HUES6 (cell line): Measurements from ENCODE around the gene LKAAEAR1.

ENCODE experiments used
- H3K27ac ChIP-seq: 2 replicates; pipeline ENCODE4 v1.7.0; 2013; ENCODE audit warnings: low read depth, mild to moderate bottlenecking, low read length, inconsistent platforms
- H3K27me3 ChIP-seq: 2 replicates; pipeline ENCODE4 v1.6.1; 2013; ENCODE audit warnings: low read length; ENCODE audit not compliant: control insufficient read depth, insufficient read depth
- H3K36me3 ChIP-seq: 2 replicates; pipeline ENCODE4 v1.6.1; 2013; ENCODE audit warnings: low read length; ENCODE audit not compliant: control insufficient read depth, insufficient read depth
- H3K4me1 ChIP-seq: 2 replicates; pipeline ENCODE4 v1.6.1; 2013; ENCODE audit warnings: low read length; ENCODE audit not compliant: control insufficient read depth, insufficient read depth
- H3K4me3 ChIP-seq: 2 replicates; pipeline ENCODE4 v1.5.1; 2013; ENCODE audit warnings: low read depth, low read length
- H3K9ac ChIP-seq: one replicate; pipeline ENCODE4 v1.6.1; 2013; ENCODE audit warnings: mild to moderate bottlenecking, low read length
- H3K9me3 ChIP-seq: 2 replicates; pipeline ENCODE4 v1.6.1; 2013; ENCODE audit warnings: low read depth, low read length; ENCODE audit not compliant: control insufficient read depth, insufficient read depth

Gene LKAAEAR1

DNA sequence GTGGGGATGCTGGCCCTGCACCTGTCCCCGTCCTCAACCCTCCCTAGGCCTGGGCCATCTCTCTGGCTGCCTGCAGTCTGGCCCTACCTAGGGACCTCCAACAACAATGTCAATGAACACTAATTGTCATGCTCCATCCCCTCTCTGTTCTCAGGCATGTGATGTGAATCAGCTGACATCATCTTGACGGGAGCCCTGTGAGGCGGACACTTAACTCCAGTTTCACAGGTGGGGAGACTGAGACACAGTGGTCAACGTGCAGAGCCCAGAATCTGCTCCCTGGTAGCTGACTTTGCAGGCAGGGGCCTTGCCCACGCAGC is 22.0 kb downstream of the LKAAEAR1 start:
- H3K4me3 ChIP-seq: peak overlapping the region; percentile 92
- H3K27me3 ChIP-seq: no peaks in the 10 kb centered on the region
- peaks cover 29% of the 10 kb centered on the region for H3K4me1 ChIP-seq
- no peaks in the 10 kb centered on the region for H3K36me3 ChIP-seq
- 0 out of 2 replicates have a peak overlapping the region, but pooled peaks have one; percentile 72 for H3K27ac ChIP-seq
- peak overlapping the region; percentile 74 for H3K9ac ChIP-seq
- H3K9me3 ChIP-seq: no peaks in the 10 kb centered on the region

DNA sequence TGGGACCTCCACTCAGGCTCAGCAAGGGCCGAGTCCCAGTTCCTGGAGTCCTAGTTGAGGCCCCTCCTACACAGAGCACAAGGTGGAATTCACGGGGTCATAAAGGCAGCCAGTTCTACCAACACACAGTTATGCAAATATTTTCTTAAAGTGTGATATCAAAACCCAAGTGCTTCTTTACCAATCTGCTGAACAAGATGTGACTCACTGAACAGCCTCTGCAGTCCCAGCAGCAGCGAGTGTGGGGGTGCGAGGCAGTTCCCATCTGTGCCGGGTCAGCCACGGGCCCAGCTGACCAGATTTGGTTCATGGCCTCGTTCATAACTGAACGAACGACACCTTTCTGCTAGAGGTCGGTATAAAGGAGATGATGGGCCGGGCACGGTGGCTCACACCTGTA is 25.7 kb downstream of the LKAAEAR1 start:
- Histone ChIP-seq H3K9ac (no peak overlapping the region), H3K36me3 (no peaks in the 10 kb centered on the region), H3K27me3 (no peaks in the 10 kb centered on the region), H3K4me1 (peaks cover 38% of the 10 kb centered on the region), H3K27ac (no peak overlapping the region), H3K9me3 (no peaks in the 10 kb centered on the region), H3K4me3 (no peak overlapping the region)

DNA sequence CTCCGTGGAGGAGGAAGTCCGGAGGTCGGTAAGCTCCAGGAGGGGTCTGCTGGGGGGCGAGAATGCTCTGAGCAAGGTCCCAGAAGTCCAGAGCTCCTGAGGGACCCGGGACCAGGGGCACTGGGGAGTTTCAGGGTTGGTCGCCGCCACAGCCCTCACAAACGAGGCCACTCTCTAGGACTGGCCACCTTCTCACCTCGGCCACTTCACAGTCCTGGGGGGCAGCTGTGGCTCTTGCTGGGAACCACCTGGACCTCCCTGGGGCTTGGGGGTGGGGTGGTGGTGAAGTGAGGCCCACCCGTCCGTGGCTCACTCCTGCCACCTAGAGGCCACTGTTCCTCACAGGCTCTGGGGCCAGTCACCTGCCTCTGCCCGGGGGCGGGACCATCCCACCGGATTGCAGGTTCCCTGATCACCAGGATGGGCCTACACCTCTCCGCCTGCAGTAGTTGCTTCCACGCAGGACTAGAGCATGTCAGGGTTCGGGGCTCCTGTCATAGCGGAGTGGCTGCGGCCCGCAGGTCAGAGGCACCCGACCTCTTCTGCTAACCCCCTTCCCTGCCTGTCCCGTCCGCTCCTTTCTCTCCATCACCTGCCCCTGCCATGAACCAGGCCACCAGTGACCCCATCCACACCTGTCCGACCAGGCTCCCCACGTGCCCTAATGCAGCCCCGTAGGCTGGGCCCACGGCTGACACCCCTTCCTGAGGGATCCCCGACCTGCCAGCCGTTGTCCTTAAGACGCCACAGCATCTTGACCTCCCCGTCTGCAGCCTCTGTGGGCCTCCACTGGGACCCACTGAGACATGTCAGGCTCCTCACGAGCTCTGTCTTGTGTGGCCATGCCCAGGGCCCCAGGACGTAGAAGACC is 26.3 kb downstream of the LKAAEAR1 start:
- Histone ChIP-seq H3K4me3 (peak overlapping the region; percentile 36; the same call in 1 of the 2 replicates), H3K27ac (no peak overlapping the region), H3K27me3 (no peaks in the 10 kb centered on the region), H3K4me1 (peaks cover 41% of the 10 kb centered on the region), H3K9me3 (no peaks in the 10 kb centered on the region), H3K36me3 (no peaks in the 10 kb centered on the region), H3K9ac (no peak overlapping the region)

DNA sequence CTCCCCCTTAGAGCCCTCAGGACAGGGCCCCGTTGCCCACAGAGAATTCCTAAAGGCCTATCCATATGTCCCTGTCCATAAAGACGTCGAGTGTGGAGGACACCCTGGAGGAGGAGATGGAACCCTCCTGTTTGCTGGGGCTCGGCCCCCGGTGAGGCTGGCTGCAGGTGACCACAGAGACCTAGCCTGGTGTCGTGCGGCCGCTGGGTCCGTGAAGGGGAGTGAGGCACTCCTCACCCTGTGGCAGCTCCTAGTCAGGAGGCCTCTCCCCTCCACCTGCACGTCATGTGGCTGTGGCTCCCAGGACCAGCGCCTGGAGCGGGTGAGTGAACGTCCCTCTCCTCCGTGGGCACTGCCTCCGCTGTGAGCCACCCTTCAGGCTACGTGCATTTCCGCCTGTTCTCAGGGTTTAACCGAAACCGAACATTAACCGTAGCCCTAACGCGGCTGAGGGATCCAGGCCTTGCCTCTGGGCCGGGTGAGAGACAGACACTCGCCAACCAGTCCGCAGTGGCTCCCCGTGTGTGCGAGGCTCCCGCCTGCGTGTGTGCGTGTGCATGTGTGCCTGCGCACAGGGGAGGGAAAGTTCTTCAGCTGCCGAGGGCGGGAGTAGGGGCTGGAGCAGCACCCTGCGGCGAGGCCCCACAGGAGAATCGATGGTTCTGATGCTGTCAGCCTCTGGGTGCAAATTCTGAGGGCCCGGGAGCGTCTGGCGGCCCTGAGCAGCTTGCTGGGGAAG is 27.1 kb downstream of the LKAAEAR1 start:
- no peaks in the 10 kb centered on the region for H3K36me3 ChIP-seq
- peak overlapping the region; percentile 32; the same call in 1 of the 2 replicates for H3K4me3 ChIP-seq
- H3K9me3 ChIP-seq: no peaks in the 10 kb centered on the region
- H3K9ac ChIP-seq: no peak overlapping the region
- no peak overlapping the region for H3K27ac ChIP-seq
- H3K27me3 ChIP-seq: no peaks in the 10 kb centered on the region
- peaks cover 37% of the 10 kb centered on the region for H3K4me1 ChIP-seq

DNA sequence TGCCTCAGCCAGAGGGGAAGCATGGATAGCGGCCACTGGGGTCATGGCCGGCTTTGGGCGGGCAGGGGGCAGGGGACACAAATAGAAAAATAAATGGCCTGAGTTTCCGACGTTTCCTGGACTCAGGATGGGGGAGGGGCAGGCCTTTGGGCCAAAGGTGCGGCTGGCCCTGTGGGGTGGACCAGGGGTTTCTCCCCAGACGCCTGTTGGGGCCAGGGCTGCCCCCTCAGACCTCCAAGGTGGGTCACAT is 27.6 kb downstream of the LKAAEAR1 start:
- peaks cover 3% of the 10 kb centered on the region for H3K27me3 ChIP-seq
- H3K9ac ChIP-seq: no peak overlapping the region
- no peaks in the 10 kb centered on the region for H3K9me3 ChIP-seq
- H3K36me3 ChIP-seq: no peaks in the 10 kb centered on the region
- H3K4me3 ChIP-seq: no peak overlapping the region
- no peak overlapping the region for H3K27ac ChIP-seq
- H3K4me1 ChIP-seq: peaks cover 35% of the 10 kb centered on the region

DNA sequence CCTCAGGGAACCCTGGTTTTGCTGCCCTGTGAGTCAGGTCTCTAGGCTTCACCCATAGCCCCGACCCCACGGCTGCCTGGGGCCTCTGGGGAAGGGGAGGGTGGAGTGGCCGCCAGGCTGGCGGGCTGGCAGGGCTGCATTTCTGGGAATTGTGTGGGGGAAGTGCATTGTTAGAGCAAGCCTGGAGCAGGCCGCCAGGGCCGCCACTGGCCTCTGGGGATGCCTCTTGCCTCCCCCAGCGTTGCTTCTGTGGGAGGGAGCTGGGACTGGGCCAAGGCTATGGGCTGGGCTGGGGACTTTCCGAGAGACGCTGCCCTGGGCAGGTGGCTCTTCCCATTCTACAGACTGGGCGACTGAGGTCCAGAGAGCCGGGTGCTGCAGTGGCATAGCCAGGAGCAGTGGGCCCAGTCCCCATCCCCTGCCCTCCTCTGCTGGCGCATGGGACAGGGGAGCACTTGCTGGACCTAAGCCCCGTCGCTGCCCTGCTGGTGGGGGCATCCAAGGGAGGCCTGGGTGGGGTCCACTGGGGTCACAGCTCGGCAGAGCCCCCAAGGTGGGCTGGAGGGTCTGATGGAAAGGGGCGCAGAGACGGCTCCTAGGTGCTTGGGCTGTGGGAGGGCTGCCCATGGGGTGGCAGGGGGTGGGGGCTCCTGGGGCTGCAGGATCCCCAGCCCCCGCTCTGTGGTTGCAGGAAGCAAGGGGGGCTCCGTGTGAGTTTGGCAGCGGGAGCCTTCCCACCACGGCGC is 28.1 kb downstream of the LKAAEAR1 start:
- peaks cover 8% of the 10 kb centered on the region for H3K27me3 ChIP-seq
- H3K9me3 ChIP-seq: no peaks in the 10 kb centered on the region
- no peak overlapping the region for H3K4me3 ChIP-seq
- no peak overlapping the region for H3K27ac ChIP-seq
- no peaks in the 10 kb centered on the region for H3K36me3 ChIP-seq
- H3K9ac ChIP-seq: no peak overlapping the region
- peaks cover 35% of the 10 kb centered on the region for H3K4me1 ChIP-seq

DNA sequence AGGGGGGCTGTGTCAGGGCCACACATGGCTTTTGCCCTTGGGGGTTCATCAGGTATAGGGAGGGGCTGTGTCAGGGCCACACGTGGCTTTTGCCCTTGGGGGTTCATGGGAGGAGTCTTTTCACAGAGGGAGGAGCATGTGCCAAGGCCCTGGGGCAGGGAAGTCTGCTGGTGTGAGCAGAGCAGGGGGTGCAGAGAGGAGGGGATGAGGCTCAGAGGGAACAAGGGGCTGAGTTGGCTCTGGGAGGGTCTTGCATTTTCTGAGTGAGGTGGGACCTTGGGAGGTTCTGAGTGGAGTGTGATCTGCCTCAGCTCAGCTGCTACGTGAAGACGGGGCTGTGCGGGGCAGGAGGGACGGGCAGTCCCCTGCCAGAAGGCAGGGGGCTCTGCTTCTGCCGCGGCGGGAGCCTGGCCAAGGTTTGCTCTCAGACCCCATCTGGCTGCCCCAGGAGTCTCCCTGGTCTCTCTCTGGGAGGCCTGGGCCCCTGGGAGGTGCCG is 28.8 kb downstream of the LKAAEAR1 start:
- Histone ChIP-seq H3K4me3 (no peak overlapping the region), H3K27ac (no peak overlapping the region), H3K27me3 (peaks cover 14% of the 10 kb centered on the region), H3K9ac (no peak overlapping the region), H3K9me3 (no peaks in the 10 kb centered on the region), H3K36me3 (no peaks in the 10 kb centered on the region), H3K4me1 (peaks cover 39% of the 10 kb centered on the region)

DNA sequence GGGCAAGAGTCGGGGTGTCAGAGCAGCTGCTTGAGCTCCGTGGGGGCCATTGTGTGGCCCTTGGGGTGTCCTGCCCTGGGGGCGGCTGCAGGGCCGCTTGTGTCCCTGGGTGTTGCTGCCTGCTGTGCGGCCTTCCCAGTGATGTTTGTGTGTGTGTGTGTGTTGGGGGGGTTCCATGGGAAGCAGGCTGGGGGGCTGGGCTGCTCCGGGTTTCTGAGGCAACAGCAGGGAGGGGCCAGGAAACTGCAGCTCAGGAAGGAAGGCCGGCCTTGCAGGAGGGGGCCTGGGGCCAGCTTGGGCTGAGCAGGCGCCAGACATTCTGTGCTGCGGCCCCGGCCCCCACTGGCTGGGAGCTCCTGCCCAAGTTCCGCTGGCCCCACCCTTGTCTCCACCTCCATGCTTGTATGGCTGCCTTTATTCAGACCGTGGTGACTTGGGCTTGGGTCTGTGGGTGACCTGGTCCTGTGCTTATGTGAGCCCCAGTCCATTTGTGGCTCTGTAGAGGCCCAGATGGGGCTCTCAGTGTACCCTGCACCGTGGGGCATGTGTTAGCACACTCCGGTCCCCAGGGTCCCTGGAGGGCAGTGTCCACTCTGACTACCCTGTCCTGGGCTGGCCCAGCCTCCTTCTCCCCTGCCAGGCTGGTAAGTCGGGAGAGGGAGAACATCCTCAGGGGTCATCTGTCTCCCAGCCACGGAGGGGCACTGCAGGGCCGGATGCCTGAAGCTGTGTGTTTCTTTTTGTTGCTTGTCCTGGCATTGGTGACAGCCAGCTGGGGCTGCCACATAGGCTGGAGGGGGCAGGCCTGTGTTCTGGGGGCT is 30.1 kb downstream of the LKAAEAR1 start:
- Histone ChIP-seq H3K27ac (peak overlapping the region; percentile 41; the same call in 1 of the 2 replicates), H3K36me3 (no peaks in the 10 kb centered on the region), H3K4me3 (0 out of 2 replicates have a peak overlapping the region, but pooled peaks have one; percentile 1), H3K4me1 (peaks cover 46% of the 10 kb centered on the region), H3K9ac (peak overlapping the region; percentile 30), H3K9me3 (no peaks in the 10 kb centered on the region), H3K27me3 (peaks cover 22% of the 10 kb centered on the region)

DNA sequence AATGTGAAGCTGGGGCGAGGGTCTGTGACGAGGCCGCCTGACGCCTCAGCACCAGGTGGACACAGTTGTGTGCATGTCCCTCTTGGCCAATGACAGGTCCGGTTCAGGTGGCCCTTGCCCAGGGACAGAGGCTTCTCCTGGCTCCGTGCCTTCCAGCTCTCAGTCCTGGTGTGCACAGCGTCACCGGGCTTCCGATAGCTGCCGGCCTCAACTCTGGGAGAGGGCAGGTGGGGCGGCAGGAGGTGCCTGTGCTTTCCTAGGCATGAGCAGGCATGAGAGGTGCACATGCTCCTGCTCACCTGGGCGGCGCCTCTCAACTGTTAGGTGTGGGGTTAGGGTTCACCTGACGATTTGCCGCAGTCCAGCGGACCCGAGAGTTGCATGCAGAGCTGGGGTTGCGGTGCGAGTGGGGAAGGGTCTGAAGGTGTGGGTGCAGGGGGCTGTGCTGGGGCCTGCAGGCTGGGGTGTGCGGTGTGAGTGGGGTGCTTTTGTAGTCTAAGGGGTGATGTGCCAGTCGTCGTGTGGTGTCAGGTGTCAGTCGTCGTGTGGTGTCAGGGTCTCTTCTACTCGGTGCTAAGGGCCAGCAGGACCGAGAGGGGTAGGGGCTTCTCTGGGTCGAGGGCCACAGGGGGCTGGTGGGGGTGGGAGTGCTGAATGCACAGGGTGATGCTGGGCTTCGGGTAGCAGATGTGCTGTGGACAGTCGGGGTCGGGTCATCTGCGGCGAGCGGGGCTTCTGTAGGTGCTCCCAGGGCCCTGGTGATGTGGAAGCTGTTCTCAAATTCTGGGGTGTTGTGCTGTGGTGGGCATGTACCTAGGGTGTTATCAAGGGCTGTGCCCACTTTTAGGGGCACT is 31.0 kb downstream of the LKAAEAR1 start:
- H3K9ac ChIP-seq: no peak overlapping the region
- H3K27me3 ChIP-seq: peaks cover 28% of the 10 kb centered on the region
- no peaks in the 10 kb centered on the region for H3K9me3 ChIP-seq
- no peak overlapping the region for H3K4me3 ChIP-seq
- H3K36me3 ChIP-seq: no peaks in the 10 kb centered on the region
- H3K4me1 ChIP-seq: peaks cover 46% of the 10 kb centered on the region
- no peak overlapping the region for H3K27ac ChIP-seq

DNA sequence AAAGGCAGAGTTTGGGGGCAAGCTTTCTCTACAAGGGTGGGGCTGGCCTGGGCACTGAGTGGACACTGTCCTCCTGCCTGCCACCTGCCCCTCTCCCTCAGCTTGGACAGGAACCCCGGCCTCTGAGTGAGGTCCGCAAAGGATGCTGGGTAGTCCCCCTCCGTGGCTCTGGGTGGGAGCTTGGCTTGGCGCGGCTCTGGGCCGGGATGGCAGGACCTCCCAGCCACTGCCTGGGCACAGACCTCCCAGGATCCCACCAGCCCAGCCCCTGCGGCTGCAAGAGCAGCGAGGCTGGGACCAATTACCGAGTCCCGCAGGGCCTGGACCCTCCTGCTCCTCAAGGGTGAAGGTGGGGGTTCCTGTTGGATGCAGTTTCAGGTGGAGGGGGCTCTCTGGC is 31.9 kb downstream of the LKAAEAR1 start:
- H3K9me3 ChIP-seq: no peaks in the 10 kb centered on the region
- H3K4me1 ChIP-seq: peaks cover 42% of the 10 kb centered on the region
- no peak overlapping the region for H3K27ac ChIP-seq
- no peak overlapping the region for H3K4me3 ChIP-seq
- H3K27me3 ChIP-seq: peaks cover 37% of the 10 kb centered on the region
- no peak overlapping the region for H3K9ac ChIP-seq
- no peaks in the 10 kb centered on the region for H3K36me3 ChIP-seq
